ENCODE data around the gene NDUFA6.

DNA sequence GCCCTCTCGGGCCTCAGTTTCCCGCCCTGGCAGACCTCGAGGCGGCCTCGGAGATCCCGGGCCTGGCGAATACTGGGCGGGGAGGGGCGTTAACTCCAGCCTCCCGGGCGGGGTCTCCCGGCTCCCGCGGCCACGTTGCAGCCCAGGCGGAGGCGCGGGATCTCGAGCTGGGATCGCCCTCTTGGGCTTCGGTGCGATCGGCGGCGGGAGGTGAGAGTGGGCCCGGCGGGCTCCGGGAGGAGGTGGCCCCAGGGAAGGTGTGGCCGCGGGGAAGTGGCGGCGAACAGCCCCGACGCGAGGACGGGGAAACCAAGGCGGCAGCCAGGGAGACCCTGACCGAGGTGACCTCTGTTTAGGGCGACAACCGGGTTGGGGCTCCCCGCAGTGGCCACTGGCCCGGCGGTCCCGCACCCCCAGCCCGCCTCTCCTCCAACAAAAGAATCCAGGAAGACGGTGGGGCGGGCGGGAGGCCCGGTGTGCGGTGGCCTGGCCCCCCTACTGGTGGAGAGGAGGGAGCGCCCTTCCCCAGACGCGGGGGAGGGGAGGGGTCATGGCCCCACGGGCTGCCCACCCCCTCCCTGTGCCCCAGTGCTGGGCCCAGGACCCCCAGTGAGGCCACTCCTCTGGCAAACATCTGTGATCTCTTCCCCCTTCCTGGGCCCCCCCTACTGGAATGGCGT lies 16.3 kb downstream of the NDUFA6 start, which contains the start of gene PHETA2:
- TF ChIP-seq, protein P1, sequence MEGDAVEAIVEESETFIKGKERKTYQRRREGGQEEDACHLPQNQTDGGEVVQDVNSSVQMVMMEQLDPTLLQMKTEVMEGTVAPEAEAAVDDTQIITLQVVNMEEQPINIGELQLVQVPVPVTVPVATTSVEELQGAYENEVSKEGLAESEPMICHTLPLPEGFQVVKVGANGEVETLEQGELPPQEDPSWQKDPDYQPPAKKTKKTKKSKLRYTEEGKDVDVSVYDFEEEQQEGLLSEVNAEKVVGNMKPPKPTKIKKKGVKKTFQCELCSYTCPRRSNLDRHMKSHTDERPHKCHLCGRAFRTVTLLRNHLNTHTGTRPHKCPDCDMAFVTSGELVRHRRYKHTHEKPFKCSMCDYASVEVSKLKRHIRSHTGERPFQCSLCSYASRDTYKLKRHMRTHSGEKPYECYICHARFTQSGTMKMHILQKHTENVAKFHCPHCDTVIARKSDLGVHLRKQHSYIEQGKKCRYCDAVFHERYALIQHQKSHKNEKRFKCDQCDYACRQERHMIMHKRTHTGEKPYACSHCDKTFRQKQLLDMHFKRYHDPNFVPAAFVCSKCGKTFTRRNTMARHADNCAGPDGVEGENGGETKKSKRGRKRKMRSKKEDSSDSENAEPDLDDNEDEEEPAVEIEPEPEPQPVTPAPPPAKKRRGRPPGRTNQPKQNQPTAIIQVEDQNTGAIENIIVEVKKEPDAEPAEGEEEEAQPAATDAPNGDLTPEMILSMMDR (conservative IDR thresholded peaks at IDR 0.05), result no peak
- no peak for TF ChIP-seq EZH2 (IDR thresholded peaks at IDR 0.05; ENCODE audit: low read depth)
